DND-41 (cell line): ENCODE data around the gene THOC6.
A peak's percentile ranks its signal among the peaks of the same experiment; 100 is the strongest.

Source experiments
- CTCF ChIP-seq: IDR thresholded peaks from 2 replicates; pipeline ENCODE4 v1.5.1; 2012; ENCODE audit warnings: borderline replicate concordance, low read length, moderate library complexity, mild to moderate bottlenecking; ENCODE audit not compliant: poor library complexity, severe bottlenecking; ENCODE audit errors: extremely low read depth
- EZH2 ChIP-seq: IDR thresholded peaks from 3 replicates; pipeline ENCODE4 v1.6.1; 2012; ENCODE audit warnings: borderline replicate concordance, low read depth, mild to moderate bottlenecking, moderate library complexity, low read length, inconsistent platforms; ENCODE audit not compliant: severe bottlenecking

- peak; percentile 75 for TF ChIP-seq CTCF
- no peak for TF ChIP-seq EZH2
These were observed 20.1 kb upstream of the THOC6 start for GRCh38 chr16:3003582-3004270.
